GM18868 (cell line): ENCODE measurements around the gene PYDC1.
"Not testable (repeated sequence)": the region's sequence is repeated elsewhere in the genome, so short reads cannot be mapped to it uniquely, and the experiment has no call there.

Experiments
- ATAC-seq: cut with Tn5 transposase; IDR thresholded peaks from one replicate; pipeline ENCODE4 v1.9.1; 2021; ENCODE audit warnings: mild to moderate bottlenecking, moderate library complexity; ENCODE audit not compliant: unreplicated experiment

Gene PYDC1

DNA sequence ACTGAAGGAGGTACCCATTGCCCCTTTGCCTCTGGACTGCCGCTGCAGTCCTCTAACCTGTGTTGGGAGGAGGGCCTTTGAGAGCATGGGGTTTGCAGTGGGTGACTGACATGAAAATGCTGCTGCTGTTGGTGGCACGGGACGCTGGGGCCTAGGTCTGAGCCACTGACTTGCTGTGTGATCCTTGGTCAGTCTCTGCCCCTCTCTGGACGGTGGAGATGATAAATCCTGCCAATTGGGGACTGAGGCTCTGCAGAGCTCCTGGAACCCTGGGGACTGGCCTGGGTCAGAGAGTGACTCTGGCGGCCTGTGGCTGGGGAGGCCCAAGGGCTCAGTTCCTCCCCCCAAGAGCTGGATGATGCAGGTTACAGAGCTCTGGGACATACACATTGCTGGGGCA lies 6.1 kb upstream of the PYDC1 start:
- no peak for ATAC-seq

DNA sequence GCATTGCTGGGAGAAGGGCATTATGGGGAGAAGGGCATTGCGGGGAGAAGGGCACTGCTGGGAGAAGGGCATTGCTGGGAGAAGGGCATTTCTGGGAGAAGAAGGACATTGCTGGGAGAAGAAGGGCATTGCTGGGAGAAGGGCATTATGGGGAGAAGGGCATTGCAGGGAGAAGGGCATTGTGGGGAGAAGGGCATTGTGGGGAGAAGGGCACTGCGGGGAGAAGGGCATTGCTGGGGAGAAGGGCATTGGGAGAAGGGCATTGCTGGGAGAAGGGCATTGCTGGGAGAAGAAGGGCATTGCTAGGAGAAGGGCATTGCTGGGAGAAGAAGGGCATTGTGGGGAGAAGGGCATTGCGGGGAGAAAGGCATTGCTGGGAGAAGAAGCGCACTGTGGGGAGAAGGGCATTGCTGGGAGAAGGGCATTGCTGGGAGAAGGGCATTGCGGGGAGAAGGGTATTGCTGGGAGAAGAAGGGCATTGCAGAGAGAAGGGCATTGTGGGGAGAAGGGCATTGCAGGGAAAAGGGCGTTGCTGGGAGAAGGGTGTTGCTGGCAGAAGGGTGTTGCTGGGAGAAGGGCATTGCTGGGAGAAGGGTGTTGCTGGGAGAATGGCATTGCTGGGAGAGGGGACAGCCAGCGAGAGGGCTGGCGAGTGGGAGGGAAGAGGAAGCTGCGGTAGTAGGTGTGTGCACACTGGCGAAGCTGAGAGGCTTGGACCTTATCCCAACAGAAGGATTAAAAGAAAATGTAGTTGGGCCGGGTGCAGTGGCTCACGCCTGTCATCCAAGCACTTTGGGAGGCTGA lies 4.6 kb upstream of the PYDC1 start:
- ATAC-seq: no peak

DNA sequence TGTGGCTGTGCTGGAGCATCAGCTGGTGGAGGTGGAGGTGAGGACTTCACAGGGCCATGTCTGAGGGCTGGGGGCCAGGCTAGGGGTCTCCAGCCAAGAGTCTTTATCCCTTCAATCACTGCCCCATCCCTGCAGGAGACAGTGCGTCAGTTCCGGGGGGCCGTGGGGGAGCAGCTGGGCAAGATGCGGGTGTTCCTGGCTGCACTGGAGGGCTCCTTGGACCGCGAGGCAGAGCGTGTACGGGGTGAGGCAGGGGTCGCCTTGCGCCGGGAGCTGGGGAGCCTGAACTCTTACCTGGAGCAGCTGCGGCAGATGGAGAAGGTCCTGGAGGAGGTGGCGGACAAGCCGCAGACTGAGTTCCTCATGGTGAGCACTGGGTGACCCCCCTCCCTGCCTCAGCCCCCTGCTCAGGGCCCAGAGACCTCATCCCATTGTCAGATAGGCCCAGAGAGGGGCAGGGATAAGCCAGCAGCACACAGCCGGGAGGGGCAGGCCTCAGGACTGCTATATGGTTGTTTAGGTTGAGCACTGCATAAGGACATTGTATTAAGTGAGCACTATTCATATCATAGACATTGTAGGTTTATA lies 2.3 kb upstream of the PYDC1 start:
- no peak for ATAC-seq

- ATAC-seq: no peak
Measured at GRCh38 chr16:31217136-31217530, 198 bp upstream of the PYDC1 start.

DNA sequence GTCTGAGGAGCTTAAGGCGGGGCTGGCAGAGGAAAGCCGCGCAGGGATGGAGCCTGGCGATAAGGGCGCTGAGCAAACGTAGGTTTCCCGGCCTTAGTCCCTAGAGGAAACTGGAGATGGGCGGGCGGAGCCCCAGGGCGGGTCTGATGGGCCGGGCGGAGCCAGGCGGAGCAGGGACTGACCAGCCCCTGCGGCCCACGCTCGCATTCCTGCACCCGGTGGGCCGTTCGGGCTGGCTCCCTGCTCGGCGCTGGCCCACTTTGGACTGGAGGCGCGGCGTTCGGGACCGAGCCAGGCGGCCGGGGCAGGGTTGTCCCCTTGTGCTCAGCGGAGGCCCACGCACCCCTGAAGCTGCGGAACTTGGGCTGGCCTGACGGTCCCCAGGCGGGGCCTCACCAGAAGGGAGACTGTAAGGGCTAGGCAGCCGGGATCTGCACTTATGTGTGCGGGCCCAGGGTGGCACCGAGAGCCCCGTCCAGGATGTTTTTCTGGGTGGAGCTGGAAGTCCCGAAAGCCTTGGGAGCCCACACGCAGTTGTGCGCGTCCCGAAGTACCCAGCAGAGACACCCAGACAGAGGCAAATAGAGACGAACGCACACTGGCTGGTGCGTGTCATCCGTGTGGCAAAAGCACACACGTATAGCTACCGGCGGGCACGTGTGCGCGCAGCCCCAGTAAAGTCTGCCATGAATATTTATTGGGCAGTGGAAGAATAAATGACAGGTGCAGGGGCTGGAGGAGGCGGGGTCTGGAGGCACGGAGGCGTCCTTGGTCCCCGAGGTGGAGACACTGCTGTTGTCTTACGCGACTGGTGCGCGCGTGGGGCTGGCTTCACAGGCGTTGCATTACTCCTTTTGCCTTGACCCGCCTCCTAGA lies 1.4 kb downstream of the PYDC1 start:
- ATAC-seq: no peak

GRCh38 chr16:31214708-31215286 lies 2.1 kb downstream of the PYDC1 start:
- ATAC-seq: no peak

GRCh38 chr16:31213877-31214707 lies 2.8 kb downstream of the PYDC1 start, which contains the start of gene TRIM72:
Gene TRIM72 (plus strand): TSS chr16:31214119. CDS start chr16:31214739, 620 bp downstream.
- ATAC-seq: no peak

DNA sequence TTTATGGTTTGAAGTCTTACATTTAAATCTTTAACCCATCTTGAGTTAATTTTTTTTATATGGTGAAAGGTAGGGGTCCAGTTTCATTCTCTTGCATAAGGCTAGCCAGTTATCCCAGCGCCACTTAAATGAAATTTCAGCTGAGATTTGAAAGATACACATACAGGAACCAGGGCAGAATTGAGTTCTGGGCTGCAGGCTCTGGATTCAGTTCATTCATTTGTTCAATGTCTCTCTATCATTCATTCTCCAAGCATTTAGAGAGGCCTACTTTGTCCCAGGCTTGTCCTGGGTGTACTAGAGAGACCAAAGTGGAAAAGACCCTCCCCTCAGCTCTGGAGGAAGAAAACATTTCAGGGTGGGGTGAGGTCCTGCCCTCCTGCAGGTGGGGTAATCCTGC lies 3.6 kb downstream of the PYDC1 start:
- ATAC-seq: no peak

DNA sequence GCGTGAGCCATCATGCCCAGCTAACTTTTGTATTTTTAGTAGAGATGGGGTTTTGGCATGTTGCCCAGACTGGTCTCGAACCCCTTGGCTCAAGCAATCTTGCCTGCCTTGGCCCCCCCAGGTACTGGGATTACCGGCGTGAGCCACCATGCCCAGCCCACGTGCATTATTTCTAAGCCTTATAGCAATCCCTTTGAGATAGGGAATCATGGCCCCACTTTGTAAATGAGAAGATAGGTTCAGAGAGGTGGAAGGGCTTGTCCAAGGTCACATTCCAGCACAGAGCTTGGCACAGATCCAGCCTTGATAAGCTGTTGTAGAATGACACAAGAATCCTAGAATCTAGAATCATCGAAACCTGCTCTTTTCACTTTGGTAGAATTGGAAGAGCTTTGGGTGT lies 10.2 kb downstream of the PYDC1 start:
- ATAC-seq: no peak

DNA sequence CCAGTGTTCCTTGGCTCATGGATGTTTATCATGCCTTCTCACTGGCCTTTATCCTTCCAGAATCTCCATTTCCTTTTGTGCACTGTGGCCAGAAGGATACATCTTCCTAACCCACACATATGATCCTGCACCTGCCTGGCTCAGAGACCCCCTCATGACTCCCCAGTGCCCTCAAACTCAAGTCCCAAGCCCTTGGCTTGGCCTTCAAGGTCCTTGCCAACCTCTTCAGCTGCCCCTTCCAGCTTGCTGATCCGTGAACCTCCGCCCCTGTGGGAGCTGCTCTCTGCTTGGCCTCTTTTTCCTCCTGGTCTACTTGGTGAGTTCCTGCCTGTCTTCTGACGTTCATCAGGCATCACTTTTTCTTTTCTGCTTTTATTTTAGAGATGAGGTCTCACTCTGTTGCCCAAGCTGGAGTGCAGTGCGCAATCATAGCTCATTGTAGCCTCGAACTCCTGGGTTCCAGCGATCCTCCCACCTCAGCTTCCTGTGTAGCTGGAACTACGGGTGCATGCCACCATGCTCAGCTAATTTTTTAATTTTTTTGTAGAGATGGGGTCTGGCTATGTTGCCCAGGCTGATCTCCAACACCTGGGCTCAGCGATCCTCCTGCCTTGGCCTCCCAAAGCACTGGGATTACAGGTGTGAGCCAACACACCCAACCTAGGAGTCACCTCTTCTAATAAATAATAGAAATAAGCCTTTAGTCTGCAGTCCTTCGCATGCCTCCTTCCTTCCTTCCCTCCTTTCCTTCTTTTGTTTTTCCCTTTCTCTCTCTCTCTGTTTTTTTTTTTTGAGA lies 11.9 kb downstream of the PYDC1 start:
- no peak for ATAC-seq

- ATAC-seq: peak; percentile 37
Measured at GRCh38 chr16:31202414-31203375, 14.2 kb downstream of the PYDC1 start, which contains the start of gene PYCARD. Gene PYCARD (minus strand): TSS chr16:31202760. CDS start chr16:31202690, 70 bp downstream.

GRCh38 chr16:31201582-31202413 lies 15.1 kb downstream of the PYDC1 start:
- peak; percentile 53 for ATAC-seq

DNA sequence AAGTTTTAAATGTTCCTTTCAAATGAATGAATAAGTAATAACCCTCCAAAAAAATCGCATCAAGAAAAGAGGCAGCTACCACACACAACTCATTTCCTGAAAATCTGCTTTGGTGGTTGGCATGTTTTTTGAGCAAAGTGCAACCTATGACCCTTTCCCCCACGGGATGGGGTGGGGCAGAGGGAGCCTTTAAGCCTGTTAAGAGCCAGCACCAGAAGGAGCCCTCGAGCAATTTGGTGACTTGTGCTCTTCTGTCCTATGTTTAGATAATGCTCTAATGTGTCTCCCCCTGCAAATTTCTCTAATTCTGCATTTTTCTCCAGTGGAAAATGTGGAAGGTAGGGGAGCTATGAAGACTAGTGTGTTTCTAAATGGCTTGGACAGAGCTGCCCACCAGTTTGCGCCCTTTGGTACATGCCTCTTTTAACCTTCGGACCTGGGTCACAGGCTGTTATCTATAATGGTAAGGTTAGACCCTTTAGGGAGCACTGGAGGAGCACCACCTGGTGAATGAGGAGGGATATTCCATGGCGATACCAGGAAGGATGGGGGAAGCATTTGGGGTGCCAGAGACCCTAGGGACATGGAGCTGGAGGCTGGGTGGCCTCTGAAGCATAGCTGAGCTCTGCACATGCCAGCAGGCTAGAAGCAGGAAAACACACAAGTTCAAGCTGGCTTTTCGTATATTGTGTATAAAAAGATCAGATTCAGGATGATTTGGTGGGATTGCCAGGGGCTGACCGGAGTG lies 15.9 kb downstream of the PYDC1 start:
- no peak for ATAC-seq

GRCh38 chr16:31200111-31200510 lies 16.8 kb downstream of the PYDC1 start:
- ATAC-seq: not testable (repeated sequence)

- ATAC-seq: no peak
Measured at GRCh38 chr16:31199430-31200041, 17.4 kb downstream of the PYDC1 start.

GRCh38 chr16:31198207-31198882 lies 18.6 kb downstream of the PYDC1 start:
- no peak for ATAC-seq
